Measurements from ENCODE around the gene CD84.

Gene CD84

DNA sequence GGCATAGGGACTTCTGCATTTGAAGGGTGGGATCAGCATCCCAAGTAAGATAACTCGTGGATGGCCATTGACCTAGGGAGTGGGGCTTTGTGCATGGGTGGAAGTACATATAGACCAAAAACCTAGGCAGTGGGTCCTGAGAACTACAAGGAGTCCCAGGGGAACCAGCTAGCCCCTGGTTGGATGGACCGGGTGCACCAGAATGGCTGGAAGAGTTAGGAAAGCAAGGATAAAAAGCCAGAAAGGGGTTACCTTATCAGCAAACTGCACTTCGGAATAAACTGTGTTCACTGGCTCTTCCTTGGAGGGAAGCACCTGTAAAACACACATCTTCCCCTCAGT, 29.7 kb downstream of the CD84 start:
- TF ChIP-seq TAF1 (IDR thresholded peaks at IDR 0.05; ENCODE audit: borderline replicate concordance, insufficient read depth, low read length) = no peak
- TF ChIP-seq SIN3A (IDR thresholded peaks at IDR 0.05; ENCODE audit: borderline replicate concordance, insufficient read depth, low read length) = no peak
- TF ChIP-seq FOXP2 (optimal IDR thresholded peaks at IDR 0.05; ENCODE audit: borderline replicate concordance, extremely low read depth, extremely low read length, insufficient read depth) = no peak
- TF ChIP-seq POLR2AphosphoS5 (IDR thresholded peaks at IDR 0.05; ENCODE audit: low read depth, low read length) = no peak
- TF ChIP-seq, protein P1, sequence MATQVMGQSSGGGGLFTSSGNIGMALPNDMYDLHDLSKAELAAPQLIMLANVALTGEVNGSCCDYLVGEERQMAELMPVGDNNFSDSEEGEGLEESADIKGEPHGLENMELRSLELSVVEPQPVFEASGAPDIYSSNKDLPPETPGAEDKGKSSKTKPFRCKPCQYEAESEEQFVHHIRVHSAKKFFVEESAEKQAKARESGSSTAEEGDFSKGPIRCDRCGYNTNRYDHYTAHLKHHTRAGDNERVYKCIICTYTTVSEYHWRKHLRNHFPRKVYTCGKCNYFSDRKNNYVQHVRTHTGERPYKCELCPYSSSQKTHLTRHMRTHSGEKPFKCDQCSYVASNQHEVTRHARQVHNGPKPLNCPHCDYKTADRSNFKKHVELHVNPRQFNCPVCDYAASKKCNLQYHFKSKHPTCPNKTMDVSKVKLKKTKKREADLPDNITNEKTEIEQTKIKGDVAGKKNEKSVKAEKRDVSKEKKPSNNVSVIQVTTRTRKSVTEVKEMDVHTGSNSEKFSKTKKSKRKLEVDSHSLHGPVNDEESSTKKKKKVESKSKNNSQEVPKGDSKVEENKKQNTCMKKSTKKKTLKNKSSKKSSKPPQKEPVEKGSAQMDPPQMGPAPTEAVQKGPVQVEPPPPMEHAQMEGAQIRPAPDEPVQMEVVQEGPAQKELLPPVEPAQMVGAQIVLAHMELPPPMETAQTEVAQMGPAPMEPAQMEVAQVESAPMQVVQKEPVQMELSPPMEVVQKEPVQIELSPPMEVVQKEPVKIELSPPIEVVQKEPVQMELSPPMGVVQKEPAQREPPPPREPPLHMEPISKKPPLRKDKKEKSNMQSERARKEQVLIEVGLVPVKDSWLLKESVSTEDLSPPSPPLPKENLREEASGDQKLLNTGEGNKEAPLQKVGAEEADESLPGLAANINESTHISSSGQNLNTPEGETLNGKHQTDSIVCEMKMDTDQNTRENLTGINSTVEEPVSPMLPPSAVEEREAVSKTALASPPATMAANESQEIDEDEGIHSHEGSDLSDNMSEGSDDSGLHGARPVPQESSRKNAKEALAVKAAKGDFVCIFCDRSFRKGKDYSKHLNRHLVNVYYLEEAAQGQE (IDR thresholded peaks at IDR 0.05; ENCODE audit: insufficient read depth in 1 of 2, low read depth in 2 of 2, low read length in 2 of 2) = no peak

DNA sequence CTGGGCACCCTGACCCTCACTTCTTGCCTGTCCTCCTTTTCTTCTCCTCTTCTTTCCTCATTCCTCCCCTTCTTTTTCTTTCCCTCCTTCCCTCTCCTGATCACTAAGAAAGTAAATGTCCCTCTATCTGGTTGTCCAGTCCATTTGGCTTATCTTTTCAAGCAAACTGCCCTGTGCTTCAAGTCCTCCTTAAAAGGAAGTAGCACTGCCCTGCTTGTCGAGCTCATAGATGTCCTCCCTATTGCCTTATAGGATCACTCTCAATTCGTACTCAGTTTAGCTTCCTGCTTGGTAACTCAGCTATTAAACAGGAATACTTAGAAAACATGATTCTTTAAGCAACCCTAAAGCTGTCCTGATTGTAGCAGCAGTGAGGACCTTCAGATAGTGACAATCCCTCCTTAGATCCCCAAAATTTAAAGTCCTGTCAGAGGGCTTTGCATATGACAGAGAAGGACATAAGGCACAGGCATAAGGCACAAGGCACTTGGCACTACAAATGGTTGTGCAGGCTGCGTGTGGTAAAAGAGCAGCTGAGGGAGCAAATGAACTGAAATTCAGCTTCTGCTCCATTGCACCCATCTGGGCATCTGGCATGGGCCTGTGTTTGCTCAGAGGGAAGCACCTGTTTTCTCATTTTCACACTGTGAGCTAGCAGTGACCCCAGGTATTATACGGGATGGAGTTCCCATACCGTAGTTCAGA, 30.2 kb downstream of the CD84 start:
- TF ChIP-seq FOXP2 (optimal IDR thresholded peaks at IDR 0.05; ENCODE audit: borderline replicate concordance, extremely low read depth, extremely low read length, insufficient read depth) = no peak
- TF ChIP-seq SIN3A (IDR thresholded peaks at IDR 0.05; ENCODE audit: borderline replicate concordance, insufficient read depth, low read length) = no peak
- TF ChIP-seq, protein P1 (IDR thresholded peaks at IDR 0.05; ENCODE audit: insufficient read depth in 1 of 2, low read depth in 2 of 2, low read length in 2 of 2) = no peak
- TF ChIP-seq TAF1 (IDR thresholded peaks at IDR 0.05; ENCODE audit: borderline replicate concordance, insufficient read depth, low read length) = no peak
- TF ChIP-seq POLR2AphosphoS5 (IDR thresholded peaks at IDR 0.05; ENCODE audit: low read depth, low read length) = no peak

DNA sequence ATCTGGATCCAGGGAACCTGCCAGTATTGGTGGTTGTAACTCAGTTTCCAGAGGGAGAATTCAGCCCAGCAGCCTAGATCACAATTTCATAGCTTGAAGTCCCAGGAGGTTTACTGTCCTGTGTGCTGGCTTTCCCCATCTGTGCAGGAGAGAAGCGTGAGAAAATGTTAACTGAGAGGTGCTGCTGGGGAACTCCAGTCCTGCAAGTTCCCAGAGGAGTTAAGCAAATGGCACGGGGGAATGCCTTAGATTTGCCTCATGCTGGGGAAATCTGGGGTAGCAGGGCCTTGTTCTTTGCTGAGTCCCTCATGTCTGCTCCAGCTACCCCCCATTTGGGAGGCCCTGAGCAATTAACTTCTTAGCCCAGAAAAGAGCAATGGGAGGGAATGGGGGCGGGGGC, 31.1 kb downstream of the CD84 start:
- TF ChIP-seq, protein P1 (IDR thresholded peaks at IDR 0.05; ENCODE audit: insufficient read depth in 1 of 2, low read depth in 2 of 2, low read length in 2 of 2) = no peak
- TF ChIP-seq FOXP2 (optimal IDR thresholded peaks at IDR 0.05; ENCODE audit: borderline replicate concordance, extremely low read depth, extremely low read length, insufficient read depth) (no peak), POLR2AphosphoS5 (IDR thresholded peaks at IDR 0.05; ENCODE audit: low read depth, low read length) (no peak), TAF1 (IDR thresholded peaks at IDR 0.05; ENCODE audit: borderline replicate concordance, insufficient read depth, low read length) (no peak), SIN3A (IDR thresholded peaks at IDR 0.05; ENCODE audit: borderline replicate concordance, insufficient read depth, low read length) (no peak)

DNA sequence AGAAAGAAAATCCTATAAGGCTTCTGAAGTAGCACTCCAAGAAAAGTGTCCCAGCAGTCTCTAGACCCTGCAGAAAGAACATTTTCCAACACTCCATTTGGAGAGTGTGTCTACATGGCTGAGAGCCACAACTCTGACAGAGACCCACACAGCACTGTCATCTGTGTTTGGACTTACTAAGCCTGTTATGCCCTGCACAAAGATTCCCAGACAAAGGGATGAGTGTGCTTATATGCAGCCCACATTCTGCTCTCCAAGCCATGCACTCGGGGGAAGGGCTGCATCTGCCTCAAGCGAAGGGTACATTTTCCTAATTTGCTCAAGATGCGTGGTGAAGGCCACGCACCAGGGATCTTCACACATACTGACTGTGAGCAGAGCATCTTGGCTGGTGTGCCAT, 31.9 kb downstream of the CD84 start:
- no peak for TF ChIP-seq TAF1 (IDR thresholded peaks at IDR 0.05; ENCODE audit: borderline replicate concordance, insufficient read depth, low read length)
- TF ChIP-seq SIN3A (IDR thresholded peaks at IDR 0.05; ENCODE audit: borderline replicate concordance, insufficient read depth, low read length) = no peak
- TF ChIP-seq, protein P1 (IDR thresholded peaks at IDR 0.05; ENCODE audit: insufficient read depth in 1 of 2, low read depth in 2 of 2, low read length in 2 of 2) = no peak
- no peak for TF ChIP-seq FOXP2 (optimal IDR thresholded peaks at IDR 0.05; ENCODE audit: borderline replicate concordance, extremely low read depth, extremely low read length, insufficient read depth)
- no peak for TF ChIP-seq POLR2AphosphoS5 (IDR thresholded peaks at IDR 0.05; ENCODE audit: low read depth, low read length)
